HK-2 (cell line): ENCODE results near the gene ZNF524.

Source experiments
- DNase-seq: peaks from one replicate; pipeline ENCODE4 v3.0.0-alpha.2; 2018; ENCODE audit not compliant: unreplicated experiment

The ZNF524 gene

GRCh38 chr19:55620410-55621204 lies 20.5 kb downstream of the ZNF524 start:
- no peak for DNase-seq

GRCh38 chr19:55621205-55621672 lies 21.2 kb downstream of the ZNF524 start:
- DNase-seq = no peak

DNA sequence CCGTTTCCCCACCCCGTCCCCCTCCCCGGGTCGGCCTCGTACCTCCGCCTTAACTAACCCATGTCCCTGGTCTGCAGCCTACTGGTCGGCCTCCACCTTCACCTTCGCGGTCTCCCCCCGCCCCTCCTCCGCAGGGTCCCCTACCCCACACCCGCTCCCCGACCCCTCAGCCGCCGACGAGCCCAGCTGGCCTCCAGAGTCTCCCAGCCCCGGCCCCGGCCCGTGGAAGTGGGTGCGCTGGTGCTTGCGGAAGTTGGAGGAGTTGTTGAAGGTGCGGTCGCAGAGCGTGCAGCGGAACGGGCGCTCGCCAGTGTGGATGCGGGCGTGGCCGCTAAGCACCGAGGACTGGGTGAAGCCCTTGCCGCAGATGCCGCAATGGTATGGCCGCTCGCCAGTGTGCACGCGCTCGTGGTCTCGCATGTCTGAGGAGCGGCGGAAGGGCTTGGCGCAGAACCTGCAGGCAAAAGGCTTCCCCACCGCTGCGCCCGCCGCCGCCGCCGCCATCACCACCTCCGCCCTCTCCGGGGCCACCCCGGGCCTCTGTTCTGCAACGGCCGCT lies 21.7 kb downstream of the ZNF524 start:
- no peak for DNase-seq

DNA sequence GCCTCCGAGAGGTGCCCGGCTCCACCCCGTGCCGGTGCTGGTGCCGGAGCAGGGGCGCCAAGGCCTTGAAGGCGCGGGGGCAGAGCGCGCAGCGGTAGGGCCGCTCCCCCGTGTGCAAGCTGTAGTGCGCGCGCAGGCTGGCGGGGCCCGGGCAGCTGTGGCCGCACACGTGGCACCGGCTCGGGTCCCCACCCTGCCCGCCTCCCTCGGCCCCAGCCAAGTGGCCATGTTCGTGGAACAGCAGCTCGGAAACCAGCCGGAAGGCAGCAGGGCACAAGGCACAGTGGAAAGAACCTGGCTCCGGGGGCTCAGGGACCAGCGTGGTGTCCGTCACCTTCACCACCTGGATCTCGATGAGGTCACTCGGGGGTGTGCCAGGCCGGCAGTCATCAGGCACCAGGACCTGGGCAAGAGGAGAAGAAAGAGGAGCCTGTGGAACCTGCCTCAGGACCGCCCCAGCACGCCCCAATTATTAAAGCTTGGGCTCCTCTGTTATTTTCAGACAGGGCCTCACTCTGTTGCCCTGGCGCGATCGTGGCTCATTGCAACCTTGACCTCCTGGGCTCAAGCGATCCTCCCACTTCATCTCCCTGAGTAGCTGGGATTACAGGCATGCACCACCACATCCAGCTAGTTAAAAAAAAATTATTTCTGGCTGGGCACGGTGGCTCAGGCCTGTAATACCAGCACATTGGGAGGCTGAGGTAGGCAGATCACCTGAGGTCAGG lies 22.3 kb downstream of the ZNF524 start:
- no peak for DNase-seq

DNA sequence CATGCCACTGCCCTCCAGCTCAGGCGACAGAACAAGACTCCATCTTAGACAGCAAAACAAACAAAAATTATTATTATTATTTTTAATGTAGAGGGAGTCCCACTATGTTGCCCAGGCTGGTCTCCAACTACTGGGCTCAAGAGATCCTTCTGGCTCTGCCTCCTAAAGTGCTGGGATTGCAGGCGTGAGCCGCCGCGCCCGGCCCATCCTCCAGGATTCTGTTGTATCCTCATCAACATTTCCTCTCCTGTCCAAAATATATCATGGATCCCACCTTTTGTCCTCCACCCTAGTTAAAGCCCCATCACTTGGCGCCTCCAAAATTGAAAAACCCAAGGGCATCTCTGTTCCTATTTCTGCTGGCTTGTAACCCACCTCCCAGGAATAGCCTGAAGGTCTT lies 23.0 kb downstream of the ZNF524 start:
- DNase-seq = no peak

DNA sequence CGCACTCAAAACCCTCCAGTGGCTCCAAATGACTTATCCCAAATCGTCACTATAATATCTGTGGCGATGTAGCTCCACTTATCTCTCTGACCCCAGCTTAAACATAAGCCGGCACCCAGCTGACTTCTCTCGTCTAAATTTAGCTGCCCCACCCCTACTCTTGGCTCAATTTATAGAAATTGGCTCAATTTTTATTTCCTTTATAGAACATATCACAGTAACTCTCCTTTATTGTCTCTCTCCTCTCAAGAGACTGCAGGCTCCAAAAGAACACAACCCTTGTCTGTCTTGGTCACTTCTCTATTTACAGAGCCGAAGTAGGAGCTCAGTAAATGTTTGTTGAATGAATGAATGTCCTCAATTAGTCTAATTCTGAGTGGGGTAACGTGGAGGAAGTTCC lies 23.5 kb downstream of the ZNF524 start:
- DNase-seq = no peak

- peak; percentile 99 for DNase-seq
Observed at GRCh38 chr19:55624109-55625003, 24.3 kb downstream of the ZNF524 start, which contains the start of gene ZNF784. TSS of gene ZNF784 (minus strand) at chr19:55624566. CDS start at chr19:55624561, 5 bp downstream.

DNA sequence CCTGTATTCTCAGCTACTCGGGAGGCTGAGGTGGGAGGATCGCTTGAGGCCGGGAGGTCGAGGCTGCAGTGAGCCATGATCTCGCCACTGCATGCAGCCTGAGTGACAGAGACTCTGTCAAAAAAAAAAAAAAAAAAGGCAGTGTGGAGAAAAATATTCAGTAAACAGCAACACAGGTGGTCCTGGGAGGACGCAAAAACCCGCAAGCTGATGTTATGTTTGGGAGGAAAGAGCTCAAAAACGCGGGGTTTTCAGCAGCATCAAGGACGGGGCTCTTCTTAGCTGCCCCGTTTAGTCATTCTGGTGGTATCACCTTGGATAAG lies 24.9 kb downstream of the ZNF524 start:
- DNase-seq = no peak

GRCh38 chr19:55626350-55626749 lies 26.3 kb downstream of the ZNF524 start:
- no peak for DNase-seq

GRCh38 chr19:55632463-55632834 lies 32.4 kb downstream of the ZNF524 start:
- DNase-seq = peak; percentile 91

DNA sequence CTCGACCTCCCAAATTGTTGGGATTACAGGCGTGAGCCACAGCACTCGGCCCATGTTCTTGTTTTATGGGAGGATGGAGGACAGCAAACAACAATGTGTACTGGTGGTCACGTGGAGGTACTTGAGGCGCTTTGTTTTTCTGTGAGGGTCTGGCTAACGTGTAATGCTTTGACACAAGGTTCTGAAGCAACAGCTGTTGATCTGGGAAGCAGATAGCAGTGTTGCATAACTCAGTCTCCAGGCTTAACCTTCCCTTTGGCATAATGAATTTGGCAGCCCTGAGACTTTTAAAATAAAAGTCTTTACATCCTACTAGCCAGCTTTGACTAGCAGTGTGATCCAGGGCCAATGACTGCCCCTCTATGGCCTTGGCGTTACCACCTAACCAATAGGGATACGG lies 33.8 kb downstream of the ZNF524 start:
- no peak for DNase-seq

DNA sequence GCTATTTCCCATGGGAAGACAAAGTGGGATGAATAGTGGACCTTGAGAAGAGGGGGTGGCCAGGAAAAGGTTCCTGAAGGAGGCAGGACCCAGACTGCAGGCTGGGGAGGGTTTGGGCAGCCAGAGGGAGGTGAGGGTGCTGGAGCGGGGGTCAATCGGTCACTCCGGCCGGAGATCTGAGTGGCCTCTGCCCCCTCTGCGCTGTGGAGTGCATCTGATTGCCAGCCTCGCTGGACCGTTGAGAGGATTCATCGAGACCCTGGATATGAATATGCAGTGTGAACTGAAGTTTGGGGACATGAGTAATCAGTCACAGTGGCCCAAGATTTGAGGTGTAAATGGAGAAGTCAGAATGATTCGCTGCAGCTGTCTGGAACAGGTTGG lies 35.2 kb downstream of the ZNF524 start:
- no peak for DNase-seq

- no peak for DNase-seq
Observed at GRCh38 chr19:55635856-55636440, 35.9 kb downstream of the ZNF524 start.

GRCh38 chr19:55636723-55637122 lies 36.6 kb downstream of the ZNF524 start:
- DNase-seq = no peak

GRCh38 chr19:55637534-55637933 lies 37.4 kb downstream of the ZNF524 start:
- DNase-seq = no peak

DNA sequence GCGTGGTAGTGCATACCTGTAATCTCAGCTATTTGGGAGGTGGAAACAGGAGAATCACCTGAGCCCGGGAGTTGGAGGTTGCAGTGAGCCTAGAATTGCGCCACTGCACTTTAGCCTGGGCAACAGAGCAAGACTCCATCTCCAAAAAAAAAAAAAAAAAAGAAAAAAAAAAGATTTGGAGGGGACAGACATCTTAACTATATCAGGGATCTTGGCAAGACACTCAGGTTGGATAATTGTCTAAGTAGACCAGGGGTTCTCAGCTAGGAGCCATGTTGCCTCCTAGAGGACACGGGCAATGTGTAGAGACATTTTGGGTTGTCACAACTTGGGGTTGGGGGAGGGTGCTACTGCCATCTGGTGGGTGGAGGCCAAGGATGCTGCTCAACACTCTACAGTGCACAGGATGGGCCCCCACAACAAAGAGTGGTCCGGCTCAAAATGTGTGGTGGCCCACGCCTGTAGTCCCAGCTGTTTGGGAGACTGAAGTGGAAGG lies 38.8 kb downstream of the ZNF524 start:
- peak; percentile 52 for DNase-seq

DNA sequence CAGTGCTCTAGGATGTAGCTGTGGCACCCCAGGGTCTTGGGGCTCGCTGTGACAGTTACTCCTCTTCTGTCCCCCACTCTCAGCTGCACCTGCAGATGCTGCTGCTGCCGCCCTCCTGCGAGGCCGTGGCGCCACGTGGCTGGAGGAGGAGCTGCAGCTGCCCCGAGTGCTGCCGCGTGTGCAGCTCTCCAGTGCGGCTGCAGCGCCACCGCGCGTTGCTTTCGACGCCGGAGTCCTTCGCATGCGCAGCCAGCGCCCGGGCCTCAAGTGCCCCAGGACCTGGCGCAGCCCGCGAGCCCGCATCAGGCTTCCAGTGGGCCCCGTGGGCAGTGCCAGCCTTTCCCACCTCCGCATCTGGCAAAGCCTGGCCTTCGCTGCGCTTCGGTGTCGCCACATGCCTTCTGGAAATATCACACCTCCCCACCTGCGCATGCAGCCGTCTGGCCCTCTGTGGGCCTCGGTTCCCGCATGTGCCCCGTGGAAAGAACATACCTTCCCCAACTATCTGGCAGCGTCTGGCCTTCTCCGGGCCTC lies 40.0 kb downstream of the ZNF524 start:
- DNase-seq = peak; percentile 93

DNA sequence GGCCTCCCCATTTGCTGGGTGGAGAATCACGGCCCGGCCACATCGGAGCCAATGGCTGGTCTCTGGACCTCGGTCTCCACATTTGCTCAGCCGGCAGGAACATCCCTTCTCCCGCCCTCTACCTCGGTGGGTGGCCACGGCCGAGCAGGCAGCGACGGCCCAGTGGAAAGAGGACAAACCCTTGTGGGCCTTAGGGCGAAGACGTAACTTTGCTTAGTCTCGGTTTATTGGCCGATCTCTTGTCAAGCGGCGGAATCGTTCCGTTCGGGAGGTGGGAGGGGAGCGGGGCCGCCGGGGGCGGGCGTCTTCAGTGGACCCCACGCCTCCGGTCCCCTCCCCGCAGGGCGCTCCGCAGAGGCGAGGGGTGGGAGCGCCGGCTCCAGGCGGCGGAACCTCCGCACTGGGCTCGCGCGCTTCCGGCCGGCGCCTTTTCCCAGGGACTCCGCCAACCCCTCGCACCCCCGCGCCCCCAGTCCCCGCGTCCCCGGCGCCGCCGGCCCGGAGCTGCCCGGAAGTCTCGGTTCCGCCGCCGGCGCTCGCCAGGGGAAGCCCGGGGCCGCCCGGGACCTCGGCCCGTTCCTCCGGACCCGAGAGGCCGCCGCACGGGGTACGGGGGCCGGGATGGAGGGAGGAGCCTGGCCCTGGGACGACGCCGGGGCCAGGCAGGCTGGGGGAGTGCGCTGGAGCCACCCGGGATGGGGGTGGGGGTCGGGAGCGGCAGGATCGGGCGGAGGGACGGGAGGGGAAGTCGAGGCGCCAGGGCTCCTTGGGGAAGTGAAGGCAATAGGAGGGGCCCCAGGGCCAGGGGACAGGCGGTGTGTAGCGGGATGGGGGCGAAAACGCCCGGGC lies 40.7 kb downstream of the ZNF524 start, which contains the start of gene ZNF580:
TSS of gene ZNF580 (plus strand) at position 426 of the 849 bp plus-strand sequence. CDS start 1,507 bp downstream, outside the sequence.
- DNase-seq = peak; percentile 86

DNA sequence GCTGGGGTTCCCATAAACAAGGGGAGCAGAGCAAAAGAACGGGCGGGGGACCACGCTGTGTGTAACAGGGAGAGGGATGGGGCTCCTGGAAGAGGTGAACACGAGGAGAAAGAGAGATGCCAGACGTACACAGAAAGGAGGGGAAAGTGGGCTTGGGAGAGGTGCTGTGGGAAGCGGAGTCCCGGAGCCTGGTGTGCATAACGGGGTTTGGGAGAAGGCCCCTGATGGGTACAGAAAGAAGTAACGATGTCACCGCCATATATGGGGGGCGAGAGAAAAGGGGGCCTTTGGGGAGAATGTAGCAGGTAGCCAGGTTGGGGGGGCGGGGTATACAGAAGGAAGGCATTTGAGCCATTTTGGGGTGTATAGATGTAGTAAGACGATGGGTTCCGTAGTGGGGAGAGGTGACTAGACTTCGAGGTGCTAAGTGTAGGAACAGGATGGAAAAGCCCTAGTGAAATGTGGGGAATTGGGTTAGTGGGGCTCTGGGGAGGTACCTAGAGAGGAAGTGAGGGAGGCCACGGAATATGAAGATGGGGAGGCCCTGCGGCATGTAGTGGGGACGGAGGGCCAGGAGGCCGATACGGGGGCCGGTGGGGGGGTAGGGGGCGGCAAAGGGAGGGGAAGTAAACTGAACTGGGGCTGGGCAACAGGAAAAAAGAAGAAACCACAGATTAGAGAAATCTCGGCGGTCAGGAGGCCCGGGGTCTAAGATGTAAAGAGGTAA lies 41.5 kb downstream of the ZNF524 start:
- peak; percentile 35 for DNase-seq
